Esophagus muscularis mucosa (tissue), 3 donors: ENCODE results near the gene PMAIP1.

Source experiments
- POLR2A ChIP-seq: fragments of 450-650 bp; IDR thresholded peaks from one replicate; pipeline ENCODE4 v1.6.1; 2017; ENCODE audit warnings: antibody characterized with exemption, moderate library complexity, mild to moderate bottlenecking, low read depth
- POLR2AphosphoS5 ChIP-seq, 2 donors: sonication (generic); formaldehyde crosslinking; IDR thresholded peaks; one replicate each; pipeline ENCODE4 v1.6.1; 2017; ENCODE audit warnings: antibody characterized with exemption in 2 of 2
- TF ChIP-seq, protein P1 (sequence below), 3 experiments: fragments of 200-600 bp in 2 of 3; fragments of 450-650 bp in 1 of 3; sonication (generic) in 2 of 3; IDR thresholded peaks; one replicate each; pipeline ENCODE4 v1.5.1; 2017 to 2019; ENCODE audit warnings: antibody characterized with exemption in 3 of 3, mild to moderate bottlenecking in 2 of 3, moderate library complexity in 1 of 3

DNA sequence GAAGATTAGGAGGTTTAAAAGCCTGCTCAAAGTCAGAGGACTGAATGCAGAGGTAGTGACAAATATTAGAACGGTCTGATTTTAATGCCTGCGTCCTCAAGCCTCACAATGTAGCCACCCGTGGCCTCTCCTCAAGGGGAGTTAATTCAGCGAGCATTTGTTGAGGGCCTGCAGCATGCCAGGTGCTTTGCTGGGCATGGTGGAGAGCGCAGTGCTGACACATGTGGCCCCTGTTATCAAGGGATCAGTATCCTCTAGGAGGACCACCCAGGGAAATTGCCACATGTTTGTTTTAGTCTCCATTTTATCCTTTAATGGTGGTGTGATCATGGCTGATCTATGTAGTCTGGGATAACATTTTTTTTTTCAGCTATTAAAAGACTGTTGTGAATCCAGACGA lies 19.2 kb downstream of the PMAIP1 start:
- TF ChIP-seq, protein P1, sequence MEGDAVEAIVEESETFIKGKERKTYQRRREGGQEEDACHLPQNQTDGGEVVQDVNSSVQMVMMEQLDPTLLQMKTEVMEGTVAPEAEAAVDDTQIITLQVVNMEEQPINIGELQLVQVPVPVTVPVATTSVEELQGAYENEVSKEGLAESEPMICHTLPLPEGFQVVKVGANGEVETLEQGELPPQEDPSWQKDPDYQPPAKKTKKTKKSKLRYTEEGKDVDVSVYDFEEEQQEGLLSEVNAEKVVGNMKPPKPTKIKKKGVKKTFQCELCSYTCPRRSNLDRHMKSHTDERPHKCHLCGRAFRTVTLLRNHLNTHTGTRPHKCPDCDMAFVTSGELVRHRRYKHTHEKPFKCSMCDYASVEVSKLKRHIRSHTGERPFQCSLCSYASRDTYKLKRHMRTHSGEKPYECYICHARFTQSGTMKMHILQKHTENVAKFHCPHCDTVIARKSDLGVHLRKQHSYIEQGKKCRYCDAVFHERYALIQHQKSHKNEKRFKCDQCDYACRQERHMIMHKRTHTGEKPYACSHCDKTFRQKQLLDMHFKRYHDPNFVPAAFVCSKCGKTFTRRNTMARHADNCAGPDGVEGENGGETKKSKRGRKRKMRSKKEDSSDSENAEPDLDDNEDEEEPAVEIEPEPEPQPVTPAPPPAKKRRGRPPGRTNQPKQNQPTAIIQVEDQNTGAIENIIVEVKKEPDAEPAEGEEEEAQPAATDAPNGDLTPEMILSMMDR (IDR thresholded peaks at IDR 0.05): no peak
- no peak for TF ChIP-seq POLR2AphosphoS5 (IDR thresholded peaks at IDR 0.05)
- TF ChIP-seq POLR2A: no peak
